Fibroblast of peridontal ligament (primary cell): Measurements from ENCODE around the gene LOXL4.

ENCODE experiments used
- DNase-seq: peaks from one replicate; pipeline ENCODE4 v3.0.0-alpha.2; 2010; ENCODE audit errors: extremely low read depth

LOXL4 gene

DNA sequence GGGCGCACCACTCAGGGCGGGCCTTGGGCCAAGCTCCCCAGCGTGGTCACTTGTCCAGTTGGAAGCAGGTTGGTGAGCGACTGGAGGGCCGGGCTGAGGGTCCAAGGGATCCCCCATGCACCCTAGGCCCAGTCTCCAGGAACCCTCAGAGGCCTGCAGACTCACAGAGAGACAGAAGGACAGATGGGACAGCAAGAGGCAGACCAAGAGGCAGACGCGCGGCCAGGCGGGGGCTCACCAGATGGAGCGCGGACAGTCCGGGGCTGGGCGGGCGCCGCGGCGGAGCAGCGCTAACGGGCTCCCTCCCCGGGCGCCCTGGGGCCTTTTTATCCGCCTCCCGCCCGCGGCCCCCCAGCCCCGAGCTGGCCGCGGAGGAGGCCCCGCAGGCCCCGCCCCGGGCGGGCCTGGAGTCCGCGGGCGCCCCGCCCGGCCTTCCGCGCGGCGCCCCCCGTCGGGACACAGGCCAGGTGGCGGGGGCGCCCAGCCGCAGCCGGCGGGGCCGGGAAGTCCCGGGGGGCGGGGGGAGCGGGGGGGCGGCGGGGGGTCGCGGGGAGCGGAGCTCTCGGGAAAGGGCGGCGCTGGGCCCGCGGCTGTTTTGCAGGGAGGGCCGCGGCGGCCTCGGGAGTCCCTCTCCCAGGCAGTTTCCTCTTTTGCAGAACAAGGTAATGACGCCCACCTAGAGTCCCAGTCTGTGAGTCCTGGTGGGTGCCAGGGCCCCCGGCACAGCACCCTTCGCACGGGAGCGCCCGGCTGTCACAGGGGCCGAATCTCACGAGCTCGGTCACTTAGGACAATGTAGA is at the start of gene LOXL4:
Gene LOXL4, minus strand, starts transcription at position 301 of the 800 bp plus-strand sequence. CDS start 5,175 bp downstream, outside the sequence.
- DNase-seq: peak; percentile 23

DNA sequence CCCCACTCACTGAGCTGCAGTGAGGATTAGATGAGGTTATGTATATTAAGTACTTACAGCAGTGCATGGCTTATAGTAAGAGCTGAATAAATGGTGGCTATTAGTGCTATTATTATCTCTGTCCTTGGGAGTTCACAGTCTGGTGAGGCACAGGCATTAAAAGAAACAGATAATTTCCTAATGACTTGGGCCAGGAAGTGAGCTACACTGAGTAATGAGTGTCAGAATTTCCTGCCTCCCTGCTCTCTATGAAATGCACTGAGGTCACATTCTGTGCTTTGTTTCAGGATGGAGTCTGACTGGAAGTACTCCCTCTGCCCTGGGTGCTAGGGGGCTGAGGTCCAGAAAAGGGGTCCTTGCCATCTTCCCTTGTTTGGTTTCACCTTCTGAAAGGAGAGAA is 48.7 kb upstream of the LOXL4 start:
- no peak for DNase-seq

DNA sequence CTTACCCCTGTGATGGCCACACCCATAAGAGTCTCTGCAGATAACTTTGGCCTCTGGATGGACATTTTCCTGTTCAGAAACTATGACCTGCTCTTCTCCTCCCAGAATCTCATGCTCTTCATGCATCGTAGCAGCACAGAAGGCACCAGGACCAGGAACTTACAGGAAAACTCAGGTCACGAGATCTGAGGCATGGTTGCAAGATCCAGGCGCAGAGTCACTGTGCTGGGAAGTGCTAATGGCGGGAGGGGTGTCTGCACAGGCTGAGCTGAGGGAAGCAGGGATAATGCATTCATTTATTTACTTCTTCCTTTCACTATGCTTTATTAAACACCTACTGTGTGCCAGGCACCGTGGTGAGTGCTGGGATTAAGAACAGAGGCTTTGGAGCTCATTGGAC is 48.2 kb upstream of the LOXL4 start:
- no peak for DNase-seq

DNA sequence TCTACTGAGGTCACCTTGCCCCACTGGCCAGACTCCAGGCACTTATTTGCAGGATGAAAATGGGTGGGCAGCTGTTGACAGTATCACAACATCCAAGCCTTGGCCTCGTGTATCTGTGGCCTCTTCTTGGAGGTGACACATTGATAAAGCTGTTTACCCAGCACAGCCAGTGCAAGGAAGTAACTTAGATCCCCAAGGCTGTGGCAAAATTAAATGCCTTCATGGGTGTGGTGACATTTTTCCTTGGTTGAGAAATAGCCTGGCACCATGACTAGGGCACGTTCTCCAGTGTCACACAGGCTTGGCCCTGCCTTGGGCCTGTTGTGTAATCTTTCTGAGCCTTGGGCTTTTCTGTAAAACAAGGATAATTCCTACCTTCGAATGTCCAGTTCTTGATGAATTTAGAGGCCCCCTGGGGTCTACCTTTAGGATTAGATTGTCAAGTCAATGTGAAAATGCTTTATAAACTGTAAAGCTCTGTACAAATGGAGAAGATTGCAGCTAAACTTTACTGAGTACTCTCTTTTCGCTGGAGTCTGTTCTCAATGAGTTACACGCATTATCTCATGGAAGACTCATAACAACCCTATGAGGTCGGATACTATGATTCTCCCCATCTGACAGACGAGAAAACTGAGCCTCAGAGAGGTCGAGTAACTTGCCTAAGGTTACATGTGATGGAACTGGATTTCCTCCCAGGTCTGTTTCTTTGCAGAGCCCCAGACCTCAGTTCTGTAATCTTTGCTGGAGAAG is 46.7 kb upstream of the LOXL4 start:
- no peak for DNase-seq

DNA sequence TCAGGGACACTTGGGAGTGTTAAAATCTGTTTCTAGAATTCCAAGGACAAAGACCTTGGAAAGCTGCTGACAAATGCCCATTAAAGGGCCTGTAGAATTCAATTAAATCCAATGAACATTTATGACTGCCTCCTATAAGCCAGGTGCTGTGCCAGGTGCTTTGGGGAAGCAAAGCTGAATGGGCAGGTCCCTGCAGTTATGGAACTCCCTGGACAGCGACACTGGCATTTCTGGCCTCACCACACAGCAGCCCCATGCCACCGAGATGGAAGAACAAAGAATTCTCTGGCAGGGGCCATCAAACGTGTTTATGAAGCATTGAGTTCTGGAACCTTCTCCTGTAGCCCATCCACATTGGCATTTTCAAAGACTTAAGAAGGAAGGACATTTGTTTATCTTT is 45.6 kb upstream of the LOXL4 start:
- DNase-seq: no peak

DNA sequence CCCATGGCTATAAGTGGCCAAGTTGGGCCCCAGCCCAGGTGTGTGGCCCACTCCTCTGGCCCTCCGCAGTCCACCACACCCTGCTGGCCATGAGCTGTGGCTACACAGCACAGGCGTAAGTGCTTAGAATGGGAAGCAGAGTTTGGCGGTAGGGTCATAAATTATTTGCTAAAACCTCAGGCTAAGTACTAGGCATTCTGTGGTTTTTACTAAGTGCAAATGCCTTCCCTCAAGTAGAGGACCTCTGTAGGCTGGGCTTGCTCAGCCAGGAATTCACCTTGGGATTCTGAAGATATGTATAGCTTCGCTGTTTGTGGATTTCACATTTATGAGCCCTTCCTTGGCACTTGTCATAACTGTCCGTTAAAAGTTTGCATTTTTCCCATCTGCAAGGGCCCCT is 44.8 kb upstream of the LOXL4 start:
- DNase-seq: no peak

DNA sequence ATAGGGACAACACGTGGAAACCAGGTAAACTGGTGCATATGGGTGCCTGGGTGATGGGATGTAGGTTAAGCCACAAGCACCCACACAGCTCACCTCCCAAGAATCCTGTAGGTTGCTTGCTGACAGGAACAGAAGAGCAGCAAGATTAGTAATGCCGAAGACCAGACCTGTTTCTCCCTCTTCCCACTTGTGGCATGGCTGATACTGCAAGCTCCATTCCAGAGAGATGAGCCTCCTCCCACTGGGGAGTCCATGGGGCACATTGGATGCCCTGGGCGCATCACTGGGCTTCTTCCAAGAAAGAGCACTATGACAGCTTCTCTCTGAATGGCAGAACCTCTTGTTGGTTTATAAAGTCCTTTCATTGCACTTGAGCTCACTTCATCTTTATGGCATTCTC is 44.4 kb upstream of the LOXL4 start:
- DNase-seq: no peak

DNA sequence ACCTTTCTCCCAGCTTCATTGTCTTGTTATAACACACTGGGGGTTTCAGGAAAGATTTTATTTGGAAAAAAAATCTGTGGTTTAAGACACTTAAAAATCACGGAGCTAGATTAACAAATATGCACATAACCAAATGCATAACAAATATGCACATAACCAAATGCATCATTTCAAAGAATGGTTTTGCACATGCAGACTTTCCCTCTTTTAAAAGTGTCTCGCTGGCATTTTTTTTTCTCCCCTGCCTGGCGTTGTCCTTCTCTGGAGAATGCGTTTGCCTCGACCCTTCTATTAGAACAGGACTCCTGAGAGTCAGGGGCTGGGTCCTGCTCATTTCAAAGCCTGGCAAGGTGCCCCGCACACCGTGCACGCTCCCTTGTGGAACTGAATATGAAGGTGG is 42.7 kb upstream of the LOXL4 start:
- DNase-seq: no peak

DNA sequence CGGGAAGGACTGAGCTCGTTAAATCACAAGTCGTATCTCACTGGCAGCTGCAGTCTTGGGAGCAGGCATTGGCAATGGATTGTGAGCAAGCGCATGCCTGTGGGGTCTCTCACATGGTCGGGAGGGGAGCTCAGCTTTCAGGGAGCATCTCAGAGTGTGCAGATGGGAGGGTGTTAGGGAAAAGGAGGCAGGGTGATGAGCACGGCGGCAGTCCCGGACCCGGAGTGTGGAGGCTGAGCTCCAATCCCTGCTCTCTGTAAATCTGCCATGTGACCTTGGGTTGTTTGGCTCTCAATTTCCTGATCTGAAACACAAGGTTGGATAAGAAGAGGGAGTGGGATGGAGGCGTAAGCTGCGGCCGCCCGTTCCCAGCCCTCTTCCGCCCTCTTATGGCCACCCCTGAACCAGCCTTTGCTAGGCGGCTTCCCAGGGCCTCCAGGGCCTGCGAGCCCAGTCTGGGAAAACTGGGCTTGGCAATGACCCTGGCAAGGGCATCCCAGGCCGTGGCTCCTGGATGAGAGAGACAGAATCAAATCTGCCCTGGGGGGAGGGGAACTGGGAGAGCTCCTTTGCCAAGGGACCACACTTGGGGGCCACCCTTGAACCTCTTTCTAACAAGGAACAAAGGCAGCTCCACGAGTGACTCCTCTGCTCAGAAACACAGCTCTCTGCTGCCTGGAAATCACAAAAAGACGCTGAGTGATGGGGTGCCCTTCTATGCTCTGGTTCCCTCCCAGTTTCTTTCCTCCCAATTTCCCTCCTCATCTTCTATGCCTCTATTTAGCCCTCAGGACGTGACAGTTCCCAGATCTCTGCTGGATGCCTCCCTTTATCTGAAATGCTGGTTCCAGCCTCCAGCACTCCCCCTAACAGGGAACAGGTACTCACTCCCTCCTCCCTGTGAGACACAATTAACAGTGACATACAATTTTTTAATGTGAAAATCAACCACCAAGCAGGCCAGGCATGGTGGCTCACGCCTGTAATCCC is 41.7 kb upstream of the LOXL4 start:
- peak; percentile 86 for DNase-seq

DNA sequence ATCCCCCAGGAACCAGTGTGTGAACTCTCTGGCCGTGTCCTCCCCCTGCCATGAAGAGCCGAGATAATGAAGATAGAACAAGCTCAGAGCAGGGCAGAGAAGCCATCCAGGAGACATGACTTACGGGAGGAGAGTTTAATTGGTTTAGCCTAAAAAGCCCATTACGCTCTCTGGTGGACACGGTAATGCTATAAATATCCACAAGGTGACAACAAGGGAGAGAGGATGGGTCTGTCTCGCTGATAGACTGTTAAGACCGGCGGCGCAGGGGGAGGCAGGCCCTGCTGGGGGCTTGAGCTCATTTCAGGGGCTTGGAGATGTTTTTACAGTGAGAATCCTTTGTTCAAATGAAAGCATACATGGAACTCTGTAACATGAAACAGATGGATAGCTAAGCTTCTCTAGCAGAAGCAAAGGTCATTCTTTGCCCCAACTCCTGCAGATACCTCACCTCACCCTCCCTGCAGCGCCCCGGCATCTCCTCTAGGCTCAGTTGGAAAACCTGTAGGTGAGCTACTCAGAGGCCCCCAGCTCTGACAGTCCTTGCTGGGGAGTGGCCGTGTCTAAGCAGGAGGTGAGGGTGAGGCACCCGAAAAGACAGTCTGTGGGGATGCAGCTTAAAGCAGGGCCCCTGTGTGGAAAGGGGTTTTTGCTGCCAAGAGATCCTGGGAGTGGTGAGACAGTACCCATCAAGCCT is 40.8 kb upstream of the LOXL4 start:
- no peak for DNase-seq

DNA sequence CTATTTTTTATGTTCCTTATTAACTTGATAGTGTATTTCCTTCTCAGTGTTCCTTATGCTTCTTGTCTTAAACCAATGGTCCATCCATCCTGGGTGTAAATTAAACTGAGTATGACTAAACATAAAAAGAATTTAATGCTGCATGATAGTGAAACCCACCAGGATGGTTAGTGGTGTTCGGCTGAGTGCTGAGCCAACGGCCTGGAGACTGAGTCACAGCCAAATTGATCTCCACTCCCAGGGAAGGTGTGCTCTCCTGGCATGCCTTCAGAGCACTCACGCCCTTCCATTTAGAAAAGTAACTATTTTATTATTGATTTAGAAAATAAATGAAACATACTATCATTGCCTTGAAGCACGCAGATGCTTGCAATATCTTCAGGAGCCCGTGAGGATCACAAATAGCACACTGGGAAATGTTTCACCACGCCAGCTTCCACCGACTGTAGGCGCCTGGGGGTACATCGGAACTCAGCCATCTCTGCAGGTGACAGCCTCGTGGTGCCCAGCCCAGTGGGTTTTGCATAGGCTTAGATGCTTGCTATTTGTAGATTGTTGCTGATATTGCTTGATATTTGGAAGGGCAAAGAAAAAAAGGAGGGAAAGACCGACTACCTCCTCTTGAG is 40.0 kb upstream of the LOXL4 start:
- no peak for DNase-seq

DNA sequence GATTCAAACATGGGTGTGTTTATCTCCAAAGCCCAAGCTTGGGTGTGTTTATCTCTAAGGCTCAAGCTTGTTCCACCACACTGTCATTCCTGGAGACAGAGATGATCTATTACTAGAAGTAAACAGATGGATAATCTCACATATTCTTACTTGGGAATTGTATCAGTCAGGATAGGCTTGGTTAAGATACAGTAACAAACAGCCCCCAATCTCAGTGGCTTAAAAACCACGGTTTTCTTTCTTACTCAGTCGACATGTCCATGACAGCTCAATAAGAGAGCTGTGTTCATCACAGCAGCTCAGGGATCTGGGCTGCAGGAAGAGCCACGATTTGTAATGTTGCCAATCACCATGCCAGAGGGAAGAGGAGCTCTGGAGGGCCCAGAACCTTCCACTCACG is 38.5 kb upstream of the LOXL4 start:
- DNase-seq: no peak

DNA sequence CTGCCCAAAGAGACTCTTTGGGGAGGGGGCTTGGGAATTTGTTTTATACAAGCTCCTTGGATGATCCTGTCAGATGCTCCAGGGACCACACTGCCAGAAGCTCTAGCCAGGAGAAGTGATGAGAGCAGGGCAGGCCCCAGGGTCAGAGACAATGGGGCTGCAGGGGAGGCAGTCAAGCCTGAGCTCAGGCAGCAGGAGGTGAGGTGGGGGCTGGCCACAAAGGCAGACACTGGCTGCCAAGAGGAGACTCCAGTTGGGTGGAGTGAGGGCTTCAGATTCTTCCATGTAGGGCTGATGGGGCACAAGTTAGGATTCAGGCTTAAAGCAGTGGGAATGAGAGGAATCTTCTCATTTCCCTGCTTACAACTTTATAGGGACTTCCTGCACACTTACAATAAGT is 35.6 kb upstream of the LOXL4 start:
- DNase-seq: no peak

DNA sequence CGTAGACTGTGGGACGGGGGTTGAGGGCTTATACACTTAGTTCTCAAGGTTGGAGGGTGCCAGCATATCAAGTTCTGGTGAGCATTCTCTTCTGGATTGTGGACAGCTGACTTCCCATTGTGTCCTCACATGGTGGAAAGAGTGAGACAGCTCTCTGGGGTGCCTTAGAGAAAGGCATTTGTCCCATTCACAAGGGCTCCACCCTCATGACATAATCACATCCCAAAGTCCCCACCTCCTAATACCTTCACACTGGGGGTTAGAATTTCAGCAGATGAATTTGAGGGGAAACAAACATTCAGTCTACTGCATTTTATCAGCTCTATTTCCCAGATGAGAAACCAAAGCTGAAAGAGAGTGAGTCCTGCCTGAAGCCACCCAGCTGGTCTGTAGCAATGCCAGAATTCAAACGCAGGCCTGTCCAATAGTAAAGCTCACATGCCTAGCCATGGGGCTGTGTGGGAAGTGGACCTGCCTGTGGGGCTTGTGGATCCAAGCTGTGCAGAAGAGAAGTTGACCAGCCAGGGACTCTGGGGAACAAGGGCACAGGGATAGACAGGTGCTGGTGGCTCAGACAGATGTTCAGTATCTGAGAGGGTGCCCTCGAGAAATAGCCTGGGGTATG is 34.9 kb upstream of the LOXL4 start:
- DNase-seq: no peak

DNA sequence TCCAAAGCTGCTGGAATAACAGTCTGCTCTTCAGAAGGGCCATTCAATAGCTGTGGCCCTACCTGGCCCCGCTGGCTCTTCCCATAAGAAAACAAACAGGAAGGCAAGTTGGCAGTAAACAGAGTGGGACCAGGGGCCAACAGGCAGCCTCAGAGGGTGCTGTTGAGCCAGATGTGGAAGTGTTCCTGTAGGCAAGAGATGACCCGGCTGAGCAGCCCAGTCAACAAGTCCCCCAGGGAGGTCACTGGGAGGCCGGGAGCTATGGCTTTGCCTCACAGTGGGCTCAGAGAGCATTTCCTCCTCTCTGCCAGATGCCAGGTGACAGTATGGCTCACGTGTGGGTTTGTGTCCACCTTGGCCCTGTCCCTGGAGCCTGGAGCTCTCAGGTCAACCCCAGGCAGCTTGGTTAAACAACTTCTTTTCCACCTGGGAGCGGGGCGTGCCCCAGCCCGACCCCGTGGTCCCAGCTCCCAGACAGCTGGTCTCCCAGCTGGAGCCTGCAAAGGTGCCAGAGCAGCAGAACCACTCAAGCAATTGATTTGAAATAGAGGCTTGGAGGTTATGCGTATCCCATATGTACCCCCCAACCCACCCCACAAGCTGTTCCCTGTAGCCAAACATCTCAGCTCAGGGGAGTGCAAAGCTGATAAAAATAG is 33.8 kb upstream of the LOXL4 start:
- DNase-seq: no peak

DNA sequence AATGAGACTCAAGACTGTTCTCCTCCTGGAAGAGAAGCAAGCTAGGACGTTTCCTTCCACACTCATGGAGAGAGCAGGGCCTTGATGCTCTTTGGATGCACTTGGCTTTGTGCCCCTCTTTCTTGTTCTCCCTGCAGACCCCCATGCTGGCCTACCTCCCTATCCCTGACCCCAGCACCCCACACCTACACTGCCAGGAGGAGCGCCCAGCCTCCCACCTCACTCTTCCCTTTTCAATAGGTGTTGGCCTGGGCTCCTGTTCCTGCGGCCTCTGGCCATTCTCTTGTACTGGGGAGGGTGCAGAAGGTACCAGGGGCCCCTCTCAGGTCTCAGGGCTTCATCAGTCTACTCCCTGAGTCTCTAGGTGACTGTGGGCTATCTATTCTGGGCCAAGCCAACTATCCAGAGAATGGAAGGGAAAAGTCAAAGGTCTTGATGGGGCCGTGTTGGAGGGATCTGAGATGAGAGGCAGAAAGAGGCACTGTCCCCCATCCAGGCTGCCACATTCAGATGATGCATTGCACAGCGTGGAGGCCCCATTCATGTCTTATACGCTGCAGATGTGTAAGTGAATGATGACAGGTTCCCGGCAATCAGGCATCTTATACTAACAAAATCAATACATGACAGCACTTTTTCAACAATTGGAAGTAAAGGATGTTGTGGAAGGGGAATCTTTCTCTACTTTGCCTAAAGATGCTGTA is 32.7 kb upstream of the LOXL4 start:
- no peak for DNase-seq

DNA sequence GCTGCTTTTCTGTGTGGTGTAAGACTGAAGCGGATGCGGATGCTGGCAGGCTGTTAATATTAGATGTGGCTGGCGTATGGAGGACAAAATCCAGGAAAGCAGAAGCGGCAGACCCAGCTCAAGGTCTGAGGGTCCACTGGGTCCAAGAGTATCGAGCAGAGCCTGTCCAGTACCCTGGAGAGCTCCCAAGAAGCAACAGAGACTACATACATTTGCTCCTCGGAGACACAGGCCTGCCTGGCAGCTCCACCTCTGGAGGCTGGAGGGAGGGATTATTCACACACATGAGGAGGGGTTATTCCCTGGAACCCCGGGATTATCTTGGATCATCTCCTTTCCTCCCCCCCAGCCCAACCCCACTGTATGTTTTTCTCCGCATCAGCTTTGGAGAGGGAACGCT is 31.3 kb upstream of the LOXL4 start:
- peak; percentile 22 for DNase-seq

DNA sequence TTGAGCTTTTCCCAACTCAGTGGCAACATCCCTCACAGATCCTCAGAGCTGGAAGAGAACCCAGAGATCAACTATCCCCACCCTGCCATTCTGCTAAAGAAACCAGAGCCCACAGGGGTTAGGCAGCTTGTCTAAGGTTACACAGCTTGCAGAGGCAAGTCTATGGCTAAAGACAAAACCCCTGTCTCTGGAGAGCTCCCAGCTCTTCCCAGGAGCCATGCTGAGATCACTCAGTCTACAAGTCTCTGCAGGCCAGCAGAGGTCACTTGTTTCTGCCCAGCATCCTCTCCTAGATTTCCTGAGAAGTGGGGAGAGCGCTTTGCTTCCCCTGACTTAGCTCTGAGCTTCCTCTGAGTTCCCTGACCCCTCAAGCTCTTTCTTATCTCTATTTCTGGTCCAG is 28.5 kb upstream of the LOXL4 start:
- peak; percentile 21 for DNase-seq

DNA sequence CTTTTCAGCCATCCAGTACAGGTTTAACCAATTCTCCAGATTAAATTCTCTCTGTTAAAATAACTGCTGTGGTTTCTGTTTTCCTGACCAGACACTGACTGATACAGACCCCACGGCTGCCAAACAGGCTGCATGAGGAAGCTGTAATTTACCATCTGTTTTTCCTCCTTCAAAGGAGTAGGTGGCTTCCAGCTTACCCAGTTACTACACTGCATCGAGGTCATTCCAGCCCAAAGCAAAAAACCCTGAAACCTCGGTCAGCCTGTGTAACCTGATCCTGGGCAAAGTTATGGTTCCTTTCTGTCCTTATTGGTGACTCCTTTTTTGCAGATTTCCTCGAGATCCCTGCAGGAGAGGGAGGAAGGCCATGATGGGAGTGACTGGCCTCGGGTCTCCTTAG is 27.9 kb upstream of the LOXL4 start:
- DNase-seq: peak; percentile 43
